Fibroblast of skin of right biceps (primary cell): Measurements from ENCODE around the gene PSENEN.

Experiments used
- DNase-seq: peaks from one replicate; pipeline ENCODE4 v3.0.0-alpha.2; 2013

Gene PSENEN, protein sequence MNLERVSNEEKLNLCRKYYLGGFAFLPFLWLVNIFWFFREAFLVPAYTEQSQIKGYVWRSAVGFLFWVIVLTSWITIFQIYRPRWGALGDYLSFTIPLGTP

DNA sequence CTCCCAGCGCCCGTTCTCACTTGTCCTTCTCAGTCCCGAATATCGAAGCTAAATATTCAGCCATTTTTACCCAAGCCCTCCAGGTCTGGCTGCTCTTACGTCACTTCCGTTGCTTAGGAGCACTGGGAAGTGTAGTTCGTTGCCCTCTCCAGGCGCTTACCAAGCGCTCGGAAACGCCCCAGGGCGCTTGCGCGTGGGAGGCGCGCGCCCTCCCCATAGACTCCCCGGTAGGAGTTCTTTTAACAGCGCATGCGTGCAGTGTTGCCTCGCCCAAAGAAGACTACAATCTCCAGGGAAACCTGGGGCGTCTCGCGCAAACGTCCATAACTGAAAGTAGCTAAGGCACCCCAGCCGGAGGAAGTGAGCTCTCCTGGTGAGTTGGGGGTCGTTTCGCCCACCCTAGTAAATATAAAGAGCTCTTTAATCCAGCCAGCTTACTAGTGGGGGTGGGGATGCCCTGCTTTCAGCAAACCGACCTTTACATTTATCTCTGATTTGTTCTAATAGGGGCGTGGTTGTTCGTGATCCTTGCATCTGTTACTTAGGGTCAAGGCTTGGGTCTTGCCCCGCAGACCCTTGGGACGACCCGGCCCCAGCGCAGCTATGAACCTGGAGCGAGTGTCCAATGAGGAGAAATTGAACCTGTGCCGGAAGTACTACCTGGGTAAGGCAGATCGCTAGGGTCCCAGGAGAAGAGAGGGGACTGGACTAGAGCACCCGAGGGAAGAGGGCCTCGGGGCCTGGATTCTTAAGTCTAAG, at the start of gene PSENEN, which contains the start of gene U2AF1L4:
Gene PSENEN (plus strand): TSS at position 324 of the 759 bp plus-strand sequence. CDS start 280 bp downstream, at position 604.
Gene U2AF1L4 (minus strand): TSS at position 91 of the 759 bp plus-strand sequence. CDS start 27 bp downstream, at position 64.
- DNase-seq: peak; percentile 99

DNA sequence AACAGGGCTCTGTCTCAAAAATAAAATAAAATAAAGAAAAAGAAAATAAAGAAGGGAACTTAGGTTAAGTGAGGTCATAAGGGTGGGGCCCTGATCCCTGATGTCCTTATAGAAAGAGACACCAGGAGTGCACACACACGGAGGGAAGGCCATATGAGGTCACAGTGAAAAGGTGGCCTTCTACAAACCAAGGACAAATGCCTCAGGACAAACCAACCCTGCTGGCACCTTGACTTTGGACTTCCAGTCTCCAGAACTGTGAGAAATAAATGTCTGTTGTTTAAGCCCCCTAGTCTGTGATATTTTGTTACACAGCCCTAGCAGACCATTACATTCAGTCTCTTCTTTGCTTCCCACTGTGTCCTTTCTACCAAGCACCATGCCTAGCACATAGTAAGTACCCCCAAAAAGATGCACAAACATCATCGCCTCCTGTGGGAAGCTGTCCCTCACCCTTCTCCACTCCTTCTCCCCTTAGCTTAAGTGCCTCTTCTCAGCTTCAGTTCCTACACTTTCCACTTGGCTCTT, 49.5 kb upstream of the PSENEN start:
- no peak for DNase-seq

DNA sequence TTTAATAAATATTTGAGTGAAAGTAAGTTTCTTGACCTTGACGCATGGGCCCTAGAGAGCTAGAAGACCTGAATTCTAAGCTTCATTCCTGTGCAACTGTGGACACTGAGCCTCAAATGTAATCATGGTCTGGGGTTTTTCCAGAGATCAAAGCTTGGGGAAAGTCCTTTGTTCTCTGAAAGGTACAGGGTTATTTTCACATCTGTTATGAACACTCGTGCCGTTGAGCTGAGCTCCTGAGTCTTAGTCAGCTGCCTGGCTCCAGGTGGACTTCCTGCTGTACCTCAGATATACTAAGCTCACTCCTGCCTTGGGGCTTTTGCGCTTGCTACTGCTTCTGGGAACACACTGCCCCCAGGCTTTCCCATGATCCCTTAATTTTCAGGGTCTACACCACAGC, 48.6 kb upstream of the PSENEN start:
- no peak for DNase-seq

DNA sequence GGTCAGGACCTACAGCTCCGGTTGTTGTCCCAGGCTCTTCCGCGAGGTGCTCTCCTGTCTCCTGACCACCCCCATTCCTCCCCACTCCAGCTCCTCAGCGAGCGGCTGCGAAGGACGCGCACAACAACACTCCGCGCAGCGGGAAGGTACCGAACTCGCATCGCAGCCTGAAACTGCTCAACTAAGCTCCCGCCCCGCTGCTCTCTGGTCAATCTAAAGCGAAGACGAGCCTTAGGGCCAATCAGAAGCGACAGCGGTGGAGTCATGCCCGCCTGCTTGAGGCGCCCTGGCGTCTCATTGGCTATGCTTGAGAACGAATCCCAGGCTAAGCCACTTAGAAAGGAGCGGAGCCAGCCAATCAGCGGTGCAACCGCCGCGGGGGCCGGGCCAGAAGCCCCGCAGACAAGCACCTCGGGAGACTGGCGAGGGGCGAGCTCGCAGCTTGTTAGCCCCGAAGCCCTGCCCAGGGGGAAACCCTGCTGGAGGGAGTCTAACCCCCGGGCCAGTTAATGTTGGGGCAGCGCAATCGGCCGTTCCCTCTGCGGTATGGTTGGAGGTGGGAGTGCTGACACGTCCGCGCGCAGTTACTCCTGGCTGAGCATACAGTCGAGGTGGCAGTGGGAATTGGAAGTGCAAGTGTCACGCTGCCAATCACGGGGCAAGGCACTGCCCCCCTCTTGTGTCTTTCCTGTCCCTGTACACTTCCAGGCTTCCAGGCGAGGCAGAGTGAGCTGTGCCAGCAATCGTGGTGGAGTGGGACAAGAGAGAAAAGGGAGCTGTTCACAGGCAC, 43.0 kb upstream of the PSENEN start:
- peak; percentile 97 for DNase-seq

DNA sequence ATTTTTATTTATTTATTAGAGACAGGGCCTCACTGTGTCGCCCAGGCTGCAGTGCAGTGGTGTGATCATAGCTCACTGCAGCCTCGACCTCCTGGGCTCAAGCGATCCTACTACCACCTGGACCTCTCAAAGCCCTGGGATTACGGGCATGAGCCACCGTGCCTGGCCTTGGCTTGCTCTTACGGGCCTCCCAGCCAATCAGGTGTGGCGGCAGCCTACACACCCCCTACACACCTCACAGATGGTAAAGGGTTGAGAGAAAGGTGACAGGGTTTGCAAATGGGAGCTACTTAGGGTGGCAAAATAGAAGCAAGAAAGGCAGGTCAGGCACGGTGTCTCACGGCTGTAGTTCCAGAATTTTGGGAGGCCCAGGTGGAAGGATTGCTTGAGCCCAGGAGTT, 42.1 kb upstream of the PSENEN start:
- DNase-seq: no peak

DNA sequence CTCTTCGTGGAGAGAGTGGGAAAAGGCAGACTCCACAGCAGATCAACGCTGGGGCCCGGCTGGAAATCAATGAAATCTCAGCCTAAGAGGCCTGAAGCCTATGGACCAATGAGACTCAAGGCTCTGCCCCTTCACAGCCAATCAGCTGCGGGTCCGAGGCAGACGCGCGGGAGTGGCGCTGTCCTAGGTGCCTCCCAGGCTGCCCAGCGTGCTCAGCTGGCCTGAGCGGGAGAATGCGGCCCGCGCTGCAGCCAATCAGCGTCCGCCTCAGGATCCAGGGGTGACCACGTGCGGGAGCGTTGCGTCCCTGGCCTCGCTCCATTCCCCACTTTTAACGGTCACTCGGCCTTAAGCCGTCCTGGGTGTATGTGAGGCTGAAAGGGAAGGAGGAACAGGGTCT, 41.2 kb upstream of the PSENEN start, which contains the start of gene ZBTB32:
Gene ZBTB32 (plus strand): TSS at position 341 of the 400 bp plus-strand sequence. CDS start 10,069 bp downstream, outside the sequence.
- peak; percentile 65 for DNase-seq

DNA sequence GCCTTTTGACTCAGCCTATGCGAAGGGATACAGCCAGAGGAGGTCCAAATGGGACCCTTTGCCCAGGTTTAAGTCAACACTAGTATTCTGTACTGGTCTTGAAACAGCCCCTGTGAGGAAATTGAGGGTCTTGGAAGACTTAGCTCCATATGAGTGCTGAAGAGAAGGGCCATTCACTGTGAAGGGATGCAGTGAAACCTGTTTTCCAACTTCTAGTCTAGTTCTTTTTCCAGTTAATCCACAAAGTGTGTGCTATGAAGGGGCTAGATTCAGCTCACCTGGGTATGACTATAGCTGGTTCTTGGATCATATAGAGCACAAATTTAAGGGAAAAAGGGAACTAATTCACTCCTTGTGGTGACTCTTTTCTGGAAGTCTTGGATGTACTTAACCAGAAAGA, 37.1 kb upstream of the PSENEN start:
- DNase-seq: no peak

DNA sequence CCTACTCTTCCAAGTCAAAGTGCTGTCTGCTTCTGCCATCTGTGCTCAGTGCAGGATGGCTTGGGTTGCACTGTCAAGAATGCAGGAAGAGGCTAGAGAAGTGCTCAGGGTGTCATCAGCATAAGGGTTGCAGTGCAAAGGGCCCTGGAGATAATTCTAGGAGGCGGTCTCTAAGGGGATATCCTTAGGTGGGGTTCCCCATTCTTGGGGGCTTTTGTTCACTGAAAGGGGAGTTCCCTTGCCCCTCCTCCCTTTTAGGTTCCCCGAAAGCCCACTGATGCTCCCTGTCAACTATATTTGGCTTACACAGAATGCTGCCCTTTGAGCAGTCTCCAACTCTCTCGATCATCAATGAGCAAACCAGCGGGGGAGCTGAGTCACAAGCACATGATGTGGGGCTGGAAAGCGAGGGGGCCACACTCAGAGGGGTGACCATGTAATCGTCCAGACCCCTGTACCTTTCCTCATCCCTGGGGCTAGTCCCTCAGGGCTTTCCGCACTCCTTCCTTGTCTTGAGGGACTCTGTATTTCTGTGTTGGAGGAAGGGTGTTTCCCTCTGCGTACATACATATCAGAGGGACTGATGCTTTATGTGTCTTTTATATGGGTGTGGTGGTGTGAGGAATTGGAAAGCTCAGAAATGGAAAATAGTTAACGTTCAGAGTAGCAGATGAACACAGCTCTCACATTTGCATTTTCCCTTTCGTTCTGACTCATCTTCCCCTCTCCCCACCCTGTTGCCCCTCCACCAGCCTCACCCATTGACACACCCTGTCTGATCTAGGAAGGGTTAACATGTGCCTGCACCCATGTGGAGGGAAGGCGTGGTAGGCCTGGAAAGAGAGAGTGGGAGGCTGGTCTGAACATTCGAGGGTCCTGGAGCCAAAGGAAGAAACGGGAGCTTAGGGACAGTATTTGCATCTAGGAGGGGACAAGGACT, 34.4 kb upstream of the PSENEN start:
- DNase-seq: no peak

DNA sequence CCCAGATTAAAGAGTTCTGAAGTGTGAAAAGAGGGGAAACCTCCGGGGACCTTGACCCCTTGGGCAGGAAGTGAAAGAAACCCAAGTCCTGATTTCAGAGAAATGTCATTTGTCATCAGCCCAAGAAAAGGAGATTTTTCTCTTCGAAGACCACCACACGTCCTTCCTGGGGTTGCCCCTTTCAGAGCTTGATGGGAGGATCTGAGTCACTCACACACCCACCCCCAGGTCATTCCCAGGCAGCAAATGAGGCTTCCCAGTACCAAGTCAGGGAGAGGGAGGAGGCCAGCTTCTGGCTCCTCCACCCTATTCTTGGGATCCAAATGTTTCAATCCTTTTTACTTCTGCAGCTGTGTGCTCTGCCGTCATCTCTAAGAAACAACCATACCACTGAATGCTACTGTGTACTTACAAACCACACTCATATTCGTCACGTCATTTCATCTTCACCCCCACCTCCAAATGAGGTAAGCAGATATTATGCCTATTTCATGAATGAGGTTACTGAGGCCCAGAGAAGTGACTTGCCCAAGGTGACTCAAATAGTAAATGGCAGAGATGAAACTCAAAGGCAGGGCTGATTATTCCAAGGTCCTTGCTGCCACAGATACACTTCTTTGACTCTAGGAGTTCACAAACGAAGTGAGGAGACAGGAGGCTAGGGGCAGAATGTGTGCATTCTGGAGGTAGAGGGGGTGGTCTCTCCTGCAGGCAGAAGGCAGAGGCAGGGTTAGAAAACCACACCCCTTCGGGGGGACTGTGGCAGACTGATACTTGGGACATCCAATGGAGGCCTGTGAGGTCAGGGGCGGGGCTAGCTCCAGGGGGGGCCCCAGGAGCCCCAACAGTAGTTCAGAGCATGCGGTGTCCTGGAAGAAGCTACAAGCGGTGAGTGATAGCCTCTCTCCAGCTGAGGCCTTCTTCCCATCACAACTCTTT, 32.6 kb upstream of the PSENEN start:
- DNase-seq: no peak

DNA sequence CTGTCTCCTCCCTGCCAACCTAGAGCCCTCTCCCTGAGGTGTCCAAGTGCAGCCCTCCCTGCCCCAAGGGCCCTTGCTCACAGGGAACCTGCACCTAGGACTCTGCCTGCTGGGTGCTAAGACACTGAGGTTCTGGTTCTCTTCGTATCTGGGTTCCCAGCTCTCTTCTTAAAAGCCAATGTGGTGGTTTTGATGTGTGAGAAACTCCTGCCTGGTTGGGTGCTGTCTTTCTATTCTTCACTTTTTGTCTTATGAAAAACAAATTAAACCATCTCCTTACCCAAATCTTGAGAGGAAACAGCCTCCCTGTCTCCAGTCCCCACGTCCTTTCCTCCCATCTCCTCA, 32.0 kb upstream of the PSENEN start:
- DNase-seq: no peak

DNA sequence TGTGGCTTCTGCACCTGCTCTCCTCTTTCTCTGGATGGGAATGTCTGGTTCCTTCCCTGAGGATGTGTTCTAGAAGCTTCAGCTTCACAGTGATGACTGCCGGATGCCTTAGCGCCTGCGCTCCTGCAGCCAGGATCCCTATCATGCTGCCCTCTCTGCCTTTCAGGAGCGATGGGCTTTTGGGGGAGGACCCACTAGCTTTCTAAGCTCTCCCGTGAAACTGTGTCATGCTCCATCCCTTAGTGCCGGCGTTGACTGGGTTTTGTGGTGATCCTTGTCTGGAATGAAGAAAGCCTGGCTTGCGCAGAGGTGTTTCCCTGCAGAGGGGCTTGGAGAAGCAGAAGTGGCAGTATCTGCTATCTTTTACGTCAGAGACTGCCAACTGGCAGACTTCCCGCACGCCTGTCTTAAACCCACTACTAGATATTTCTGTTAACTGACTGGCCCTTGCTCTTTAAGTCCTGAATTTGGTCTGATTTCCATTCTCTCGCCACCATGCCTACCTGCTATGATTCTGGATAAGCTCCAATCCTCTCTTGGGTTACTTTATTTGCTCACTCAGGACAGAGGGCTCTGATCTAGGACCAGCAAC, 31.5 kb upstream of the PSENEN start:
- no peak for DNase-seq

DNA sequence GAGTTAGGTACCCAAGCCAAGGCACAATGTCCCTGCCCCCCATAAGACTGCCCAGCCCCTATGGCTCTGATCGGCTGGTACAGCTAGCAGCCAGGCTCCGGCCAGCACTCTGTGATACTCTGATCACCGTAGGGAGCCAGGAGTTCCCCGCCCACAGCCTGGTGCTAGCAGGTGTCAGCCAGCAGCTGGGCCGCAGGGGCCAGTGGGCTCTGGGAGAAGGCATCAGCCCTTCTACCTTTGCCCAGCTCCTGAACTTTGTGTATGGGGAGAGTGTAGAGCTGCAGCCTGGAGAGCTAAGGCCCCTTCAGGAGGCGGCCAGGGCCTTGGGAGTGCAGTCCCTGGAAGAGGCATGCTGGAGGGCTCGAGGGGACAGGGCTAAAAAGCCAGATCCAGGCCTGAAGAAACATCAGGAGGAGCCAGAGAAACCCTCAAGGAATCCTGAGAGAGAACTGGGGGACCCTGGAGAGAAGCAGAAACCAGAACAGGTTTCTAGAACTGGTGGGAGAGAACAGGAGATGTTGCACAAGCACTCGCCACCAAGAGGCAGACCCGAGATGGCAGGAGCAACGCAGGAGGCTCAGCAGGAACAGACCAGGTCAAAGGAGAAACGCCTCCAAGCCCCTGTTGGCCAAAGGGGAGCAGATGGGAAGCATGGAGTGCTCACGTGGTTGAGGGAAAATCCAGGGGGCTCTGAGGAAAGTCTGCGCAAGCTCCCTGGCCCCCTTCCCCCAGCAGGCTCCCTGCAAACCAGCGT, 30.7 kb upstream of the PSENEN start:
- no peak for DNase-seq

DNA sequence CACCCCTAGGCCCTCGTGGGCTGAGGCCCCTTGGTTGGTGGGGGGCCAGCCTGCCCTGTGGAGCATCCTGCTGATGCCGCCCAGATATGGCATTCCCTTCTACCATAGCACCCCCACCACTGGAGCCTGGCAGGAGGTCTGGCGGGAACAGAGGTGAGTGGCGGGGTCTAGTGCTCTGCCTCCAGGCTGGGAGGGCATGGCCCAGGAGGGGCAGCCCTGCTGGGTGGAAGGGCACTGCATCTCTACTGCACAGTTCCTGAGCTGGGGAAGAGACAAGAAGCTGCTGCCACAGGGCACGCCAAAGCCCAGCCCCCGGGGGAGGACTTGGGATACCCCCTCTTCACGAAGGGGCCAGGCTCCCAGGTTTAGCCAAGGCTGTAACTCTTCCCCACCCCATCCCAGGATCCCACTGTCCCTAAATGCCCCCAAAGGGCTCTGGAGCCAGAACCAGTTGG, 30.1 kb upstream of the PSENEN start:
- DNase-seq: no peak

DNA sequence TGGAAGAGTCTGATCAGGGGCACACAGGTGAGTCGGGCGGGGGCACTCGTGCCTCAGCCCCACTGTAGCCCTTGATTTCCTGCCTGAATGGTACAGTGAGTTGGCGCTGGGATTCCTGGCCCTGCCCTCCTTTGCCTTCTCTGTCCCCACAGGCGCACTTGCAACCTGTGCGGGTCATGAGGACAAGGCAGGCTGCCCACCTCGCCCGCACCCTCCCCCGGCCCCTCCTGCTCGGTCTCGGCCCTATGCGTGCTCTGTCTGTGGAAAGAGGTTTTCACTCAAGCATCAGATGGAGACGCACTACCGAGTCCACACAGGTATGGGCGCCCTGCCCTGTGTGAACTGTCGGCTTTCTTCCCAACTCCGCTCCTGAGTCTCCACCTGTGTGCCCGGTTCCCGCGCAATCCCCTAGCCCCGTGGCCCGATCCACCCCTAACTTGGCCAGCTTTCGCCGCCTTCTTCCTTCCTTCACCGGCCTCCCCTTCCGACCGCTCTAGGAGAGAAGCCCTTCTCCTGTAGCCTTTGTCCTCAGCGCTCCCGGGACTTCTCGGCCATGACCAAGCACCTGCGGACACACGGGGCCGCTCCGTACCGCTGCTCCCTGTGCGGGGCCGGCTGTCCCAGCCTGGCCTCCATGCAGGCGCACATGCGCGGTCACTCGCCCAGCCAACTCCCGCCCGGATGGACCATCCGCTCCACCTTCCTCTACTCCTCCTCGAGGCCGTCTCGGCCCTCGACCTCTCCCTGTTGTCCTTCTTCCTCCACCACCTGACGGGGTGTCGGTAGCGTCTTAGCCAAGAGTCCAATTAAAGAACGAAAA, 29.3 kb upstream of the PSENEN start:
- DNase-seq: no peak

DNA sequence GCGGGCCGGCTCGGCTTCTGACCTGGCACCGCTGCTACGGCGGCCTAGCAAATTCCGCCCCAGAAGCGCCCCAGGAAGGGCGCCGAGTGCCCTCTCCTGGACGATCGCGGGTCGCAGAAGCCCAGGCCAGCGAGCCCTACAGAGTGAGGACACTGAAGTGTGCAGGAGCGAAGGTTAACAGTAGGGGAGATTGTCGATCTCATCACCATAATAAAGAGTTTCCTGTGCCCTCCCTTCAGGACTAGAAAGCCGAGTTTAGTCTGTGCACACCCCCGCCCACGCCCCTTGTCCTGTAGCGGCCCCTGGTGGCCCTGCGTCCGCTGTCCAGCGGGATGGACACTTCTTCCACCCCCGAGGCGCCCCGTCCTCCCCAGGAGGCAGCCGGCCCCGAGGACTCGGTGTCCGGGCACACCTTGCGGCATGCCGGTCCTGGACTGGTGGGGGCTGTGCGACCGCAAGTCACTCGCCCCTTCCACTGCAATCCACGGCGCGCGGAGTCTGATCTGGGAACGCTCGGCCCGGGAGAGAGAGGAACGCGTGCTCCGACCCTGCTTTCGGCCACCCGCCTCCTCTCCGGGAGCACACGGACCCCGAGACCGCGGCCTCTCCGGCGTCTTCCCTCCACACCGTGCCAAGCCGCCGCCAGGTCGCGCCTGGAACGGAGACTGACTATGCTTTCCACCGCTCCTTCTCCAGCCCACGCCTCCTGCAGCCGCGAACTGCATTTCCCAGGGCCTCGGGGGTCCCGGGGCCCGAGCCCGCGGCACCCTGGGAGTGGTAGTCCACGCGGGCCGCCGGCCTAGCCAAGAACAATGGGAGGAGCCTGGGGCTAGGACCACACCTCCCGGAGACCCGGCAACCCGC, 28.4 kb upstream of the PSENEN start:
- peak; percentile 81 for DNase-seq

DNA sequence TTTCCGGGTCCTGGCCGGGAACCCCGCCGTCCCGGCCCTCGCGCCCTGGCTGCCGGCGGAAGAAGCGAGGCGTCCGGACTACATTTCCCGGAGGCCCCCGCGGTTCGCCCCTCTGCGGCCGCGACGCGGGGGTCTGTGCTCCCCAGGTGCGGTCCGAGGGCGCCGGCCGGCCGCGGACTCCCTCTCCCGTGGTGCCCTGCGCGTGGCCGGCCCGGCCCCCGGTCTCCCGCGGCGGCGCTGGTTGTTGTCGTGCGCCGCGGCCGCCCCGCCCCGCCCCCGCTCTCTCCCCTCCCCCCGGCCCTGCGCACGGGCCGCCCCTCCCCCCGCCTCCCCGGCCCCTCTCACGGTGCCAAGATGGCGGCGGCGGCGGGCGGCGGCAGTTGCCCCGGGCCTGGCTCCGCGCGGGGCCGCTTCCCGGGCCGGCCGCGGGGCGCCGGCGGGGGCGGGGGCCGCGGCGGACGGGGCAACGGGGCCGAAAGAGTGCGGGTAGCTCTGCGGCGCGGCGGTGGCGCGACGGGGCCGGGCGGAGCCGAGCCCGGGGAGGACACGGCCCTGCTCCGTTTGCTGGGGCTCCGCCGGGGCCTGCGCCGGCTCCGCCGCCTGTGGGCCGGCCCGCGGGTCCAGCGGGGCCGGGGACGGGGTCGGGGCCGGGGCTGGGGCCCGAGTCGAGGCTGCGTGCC, 27.6 kb upstream of the PSENEN start, which contains the start of gene KMT2B:
Gene KMT2B (plus strand): TSS at position 339 of the 680 bp plus-strand sequence. CDS start 16 bp downstream, at position 355.
- peak; percentile 97 for DNase-seq

DNA sequence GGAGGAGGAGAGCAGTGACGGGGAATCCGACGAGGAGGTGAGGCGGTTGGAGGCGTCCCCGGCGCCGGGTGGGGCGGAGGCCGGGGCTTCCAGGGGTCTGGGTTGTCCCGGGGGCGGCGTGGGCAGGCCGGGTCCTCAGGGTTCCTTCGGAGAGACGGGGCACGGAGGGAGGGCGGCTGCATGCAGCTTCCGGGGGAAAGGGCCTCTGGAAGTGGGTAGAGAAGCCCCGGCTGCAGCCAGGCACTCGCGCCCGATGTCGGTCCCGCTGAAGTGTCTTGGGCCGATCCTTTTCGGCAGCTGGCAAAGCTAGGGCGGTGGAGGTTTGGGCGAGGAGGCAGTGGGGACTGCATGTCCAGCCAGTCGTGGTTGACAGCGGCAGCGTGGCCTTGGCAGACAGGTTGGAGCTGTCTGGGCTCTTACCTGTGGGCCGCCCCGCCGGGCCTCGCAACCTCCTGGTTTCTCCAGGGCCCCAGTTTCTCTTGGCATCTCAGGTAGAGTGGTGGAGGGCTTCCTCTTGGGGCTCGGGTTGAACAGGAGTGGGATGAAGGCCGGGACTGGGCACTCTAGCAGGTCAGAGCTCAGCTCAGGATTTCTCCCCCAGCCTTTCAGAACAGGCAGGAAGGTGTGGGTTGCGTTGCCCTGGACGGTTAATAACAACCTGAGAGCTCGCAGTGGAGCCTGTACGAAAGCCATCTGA, 27.0 kb upstream of the PSENEN start:
- peak; percentile 19 for DNase-seq
